Cerebellar nuclear complex (tissue), 1 donor: Measurements from ENCODE around the gene DUSP5.

Experiments
- DNase-seq, 2 experiments: peaks; one replicate each; lab custom pipeline; 2025; lab: John Stamatoyannopoulos, UW

DUSP5 gene

DNA sequence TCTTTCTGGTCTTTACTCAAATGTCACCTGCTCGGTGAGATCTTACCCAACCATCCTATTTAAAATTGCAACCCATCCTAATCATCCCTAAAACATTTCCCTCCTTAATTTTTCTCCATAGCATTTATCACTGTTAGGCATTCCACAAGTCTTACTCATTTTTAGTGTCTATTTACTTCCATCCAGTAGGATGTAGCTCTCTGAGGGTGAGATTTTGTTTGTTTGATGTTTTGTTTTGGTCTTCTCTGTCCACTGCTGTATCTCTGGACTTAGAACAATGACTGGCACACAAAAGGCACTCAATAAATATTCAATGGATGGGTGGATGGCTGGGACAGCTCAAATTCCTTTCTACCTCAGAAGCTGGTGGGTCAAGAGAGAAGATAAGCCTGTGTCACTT, 15.8 kb upstream of the DUSP5 start:
- no peak for DNase-seq

DNA sequence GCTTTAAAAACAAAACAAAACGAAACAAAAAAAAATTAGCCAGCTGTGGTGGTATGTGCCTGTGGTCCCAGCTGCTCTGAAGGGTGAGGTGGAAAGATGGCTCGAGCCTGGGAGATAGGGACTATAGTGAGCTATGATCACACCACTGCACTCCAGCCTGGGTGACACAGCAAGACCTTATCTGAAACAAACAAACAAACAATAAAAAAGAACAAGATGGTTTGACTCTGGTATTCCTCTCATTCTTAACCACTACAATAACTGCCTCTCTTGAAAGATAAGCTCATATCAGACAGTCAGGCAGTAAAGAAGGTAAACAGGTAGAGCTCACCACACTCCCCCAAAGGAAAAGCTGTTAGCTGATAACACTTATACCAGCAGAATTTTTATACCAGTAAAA, 14.1 kb upstream of the DUSP5 start:
- DNase-seq, result no peak

DNA sequence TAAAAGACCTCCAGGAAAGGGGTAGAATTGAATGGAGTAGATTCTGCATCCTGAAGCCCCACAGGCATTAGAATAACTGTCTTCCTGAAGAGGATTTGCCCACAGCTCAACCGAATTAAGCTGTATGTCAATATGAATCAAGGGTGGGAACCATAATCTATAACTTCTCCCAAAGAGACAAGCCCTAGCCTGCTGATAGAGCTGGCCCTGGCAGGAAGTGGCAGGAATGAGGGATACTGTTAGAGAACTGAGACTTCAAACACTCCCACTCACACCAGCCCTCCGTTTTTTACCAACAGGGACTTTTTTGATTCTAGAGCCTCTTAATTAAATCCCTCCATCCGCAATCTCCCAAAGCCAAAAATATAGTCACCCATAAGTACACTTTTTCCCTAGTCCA, 12.2 kb upstream of the DUSP5 start:
- no peak for DNase-seq

DNA sequence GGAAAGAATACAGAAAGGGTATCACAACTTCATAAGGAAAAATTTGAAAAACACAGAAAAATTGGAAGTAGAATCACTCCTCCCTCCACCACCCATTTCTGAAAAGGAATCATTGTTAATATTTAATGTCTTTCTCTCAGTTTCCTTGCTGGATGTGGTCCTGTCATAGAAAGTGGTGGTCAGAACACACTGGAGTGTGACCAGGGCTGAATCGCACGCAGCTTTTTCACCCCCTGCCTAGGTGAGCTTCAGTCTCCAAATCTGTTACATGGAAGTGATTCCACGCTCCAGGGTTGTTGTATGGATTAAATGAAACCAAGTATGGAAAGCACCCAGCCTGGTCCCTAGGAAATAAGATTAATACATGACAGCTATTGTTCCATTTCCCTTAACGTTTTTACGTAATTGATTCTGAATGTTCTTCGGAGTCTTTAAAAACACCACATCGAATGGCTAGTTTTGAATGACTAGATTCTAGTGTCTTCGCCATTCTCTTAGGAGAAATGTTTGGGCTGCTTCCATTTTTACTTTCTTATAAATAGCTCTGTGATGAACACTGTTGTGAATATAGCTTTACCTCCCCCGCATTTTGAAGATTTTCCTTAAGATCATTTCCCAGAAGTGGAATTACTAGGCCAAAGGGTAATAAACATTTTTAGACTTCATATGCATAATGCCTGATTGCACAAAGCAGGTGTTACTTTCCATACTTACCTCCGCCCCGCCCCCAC, 10.9 kb upstream of the DUSP5 start:
- DNase-seq, result no peak

DNA sequence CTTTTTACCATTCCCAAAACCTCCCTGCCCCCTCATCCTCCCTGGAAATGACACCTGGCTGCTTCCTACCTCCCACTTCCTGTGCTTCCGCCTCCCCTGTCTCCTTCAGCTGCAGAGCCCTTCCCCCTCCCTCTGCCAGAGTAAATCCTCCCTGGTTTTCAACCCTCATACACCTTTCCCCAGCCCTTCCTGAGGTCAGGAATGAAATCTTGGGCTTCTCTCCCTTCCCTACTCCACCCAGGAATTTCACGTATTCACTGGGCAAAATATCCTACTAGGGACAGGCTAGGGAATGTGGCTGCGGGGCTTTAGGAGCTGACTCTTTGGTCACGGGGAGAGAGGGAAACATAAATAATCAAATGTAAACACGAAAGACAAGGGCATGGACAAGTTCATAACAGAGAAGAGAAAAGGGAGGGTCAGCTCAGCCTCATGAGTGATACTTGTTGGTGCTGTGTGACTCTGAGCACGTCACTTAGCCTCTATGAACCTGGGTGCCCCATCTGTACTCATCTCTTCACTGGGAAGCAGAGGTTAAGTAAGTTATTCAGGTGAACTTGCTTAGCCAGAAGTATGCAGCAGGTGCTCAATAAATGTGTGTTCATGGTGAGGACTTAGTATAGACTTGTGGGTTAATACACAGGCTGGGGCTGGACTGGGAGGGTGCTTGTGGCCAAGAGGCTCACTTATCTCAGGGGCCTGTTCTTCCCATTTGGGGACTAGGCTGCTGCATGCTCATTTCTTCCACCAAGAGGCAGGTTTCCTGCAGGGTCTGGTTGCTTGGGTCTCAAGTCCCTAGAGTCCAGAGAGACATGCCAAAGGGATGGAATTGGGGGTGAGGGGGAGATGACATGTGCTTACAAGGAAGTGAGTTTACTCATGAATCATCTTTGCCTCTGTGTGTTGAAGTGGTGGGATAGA, 10.0 kb upstream of the DUSP5 start:
- no peak for DNase-seq

DNA sequence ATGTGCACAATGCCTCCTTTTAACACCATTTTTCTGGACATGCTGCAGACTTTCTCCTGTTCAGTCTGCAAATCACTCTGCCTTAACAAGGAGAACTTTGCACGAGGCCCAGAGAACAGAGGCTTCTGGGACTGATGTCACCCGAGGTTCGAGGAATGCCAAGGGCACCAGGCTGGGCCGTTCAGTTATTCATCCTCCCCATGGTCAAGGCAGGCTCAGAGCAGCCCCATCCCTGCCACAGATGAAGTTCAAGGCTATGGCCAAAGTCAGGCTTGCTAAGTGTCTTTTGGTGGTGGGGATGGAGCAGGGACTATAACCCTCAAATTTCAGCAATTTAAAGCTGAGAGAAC, 9.4 kb upstream of the DUSP5 start:
- DNase-seq, result no peak

DNA sequence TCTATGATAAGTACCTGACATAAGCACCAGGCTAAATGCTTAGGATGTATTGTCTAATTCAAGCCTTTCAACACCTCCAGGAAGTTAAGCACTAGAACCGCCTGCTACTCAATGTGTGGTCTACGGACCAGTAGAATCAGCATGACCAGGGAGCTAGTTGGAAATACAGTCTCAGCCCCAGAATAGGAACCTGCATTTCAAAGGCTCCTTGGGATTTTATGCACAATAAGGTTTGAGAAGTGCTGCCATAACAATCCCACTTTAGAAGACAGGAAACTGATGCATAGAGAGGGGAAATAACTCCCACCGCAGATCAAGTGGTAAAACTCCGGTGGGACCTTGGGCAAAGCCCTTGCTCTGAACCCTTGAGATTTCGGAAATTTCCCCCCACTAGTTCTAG, 8.8 kb upstream of the DUSP5 start:
- DNase-seq, result no peak

DNA sequence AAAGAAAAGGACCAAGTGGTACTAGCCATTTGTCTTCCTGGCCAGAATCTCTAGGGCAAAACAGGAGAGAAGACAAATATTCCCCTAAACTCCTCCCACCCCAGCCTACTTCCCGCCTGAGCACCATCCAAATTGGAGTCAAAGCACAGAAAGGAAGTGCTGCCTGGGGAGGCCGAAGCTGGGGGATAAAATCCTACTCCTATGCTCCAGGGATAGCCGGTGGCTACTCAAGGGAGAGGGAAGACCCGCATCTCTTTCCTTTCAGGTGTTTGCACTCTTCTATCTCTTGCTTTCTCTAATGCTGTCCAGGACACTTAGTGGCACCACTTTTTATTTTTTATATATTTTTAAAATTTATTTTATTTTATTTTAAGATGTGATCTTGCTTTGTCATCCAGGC, 7.1 kb upstream of the DUSP5 start:
- DNase-seq, result no peak

DNA sequence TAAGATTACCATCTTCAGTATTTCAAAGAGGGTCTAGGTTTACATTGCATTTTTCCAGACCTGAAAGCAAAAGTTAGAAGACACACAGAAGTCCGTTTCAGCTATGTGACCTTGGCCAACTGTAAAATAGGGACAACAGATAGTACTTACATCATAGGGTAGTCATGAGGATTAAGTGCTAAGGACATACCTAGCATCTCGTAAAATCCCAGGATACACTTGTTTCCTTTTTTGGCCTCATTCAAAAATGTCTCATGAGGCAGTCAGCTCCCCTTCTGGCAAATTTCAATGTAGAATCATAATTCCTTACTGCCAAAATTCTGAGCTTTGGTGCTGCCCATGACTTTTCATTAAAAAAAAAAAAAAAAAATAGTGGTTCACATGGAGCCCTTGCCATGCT, 6.4 kb upstream of the DUSP5 start:
- no peak for DNase-seq

DNA sequence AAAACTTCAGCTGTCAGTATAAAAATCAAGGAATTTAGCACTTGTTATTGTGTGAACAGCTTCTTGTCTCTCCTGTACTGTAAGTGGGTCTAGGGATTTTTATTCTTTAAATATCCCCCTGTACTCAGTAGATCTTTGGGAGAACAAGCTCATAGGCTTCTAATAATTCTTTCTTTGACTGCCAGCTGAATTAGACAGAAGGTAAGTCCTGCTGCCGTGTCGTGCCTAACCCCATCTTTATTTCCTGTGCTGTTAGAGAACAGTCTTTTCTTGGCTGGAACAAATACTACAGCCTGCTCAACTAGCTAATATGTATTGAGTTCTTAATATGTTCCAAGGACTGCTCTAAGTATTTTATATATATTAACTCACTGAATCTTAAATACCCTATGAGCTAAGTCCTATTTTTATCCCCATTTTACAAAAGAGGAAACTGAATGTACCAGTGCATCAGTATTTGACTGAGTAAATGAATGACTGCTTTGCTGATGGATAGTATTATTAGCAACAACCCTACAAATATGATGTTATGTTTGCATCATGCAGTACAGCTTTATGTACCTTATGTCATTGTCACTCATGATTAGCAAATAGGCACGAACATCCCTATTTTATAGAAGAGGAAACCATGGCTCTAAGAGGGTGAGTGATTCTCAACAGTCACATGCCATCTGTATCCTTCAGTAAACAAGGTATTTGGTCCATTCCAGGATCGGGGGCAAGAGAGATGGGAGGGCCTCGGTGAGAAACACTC, 5.5 kb upstream of the DUSP5 start:
- DNase-seq, result peak in 1 of 2 experiments; percentile 65

DNA sequence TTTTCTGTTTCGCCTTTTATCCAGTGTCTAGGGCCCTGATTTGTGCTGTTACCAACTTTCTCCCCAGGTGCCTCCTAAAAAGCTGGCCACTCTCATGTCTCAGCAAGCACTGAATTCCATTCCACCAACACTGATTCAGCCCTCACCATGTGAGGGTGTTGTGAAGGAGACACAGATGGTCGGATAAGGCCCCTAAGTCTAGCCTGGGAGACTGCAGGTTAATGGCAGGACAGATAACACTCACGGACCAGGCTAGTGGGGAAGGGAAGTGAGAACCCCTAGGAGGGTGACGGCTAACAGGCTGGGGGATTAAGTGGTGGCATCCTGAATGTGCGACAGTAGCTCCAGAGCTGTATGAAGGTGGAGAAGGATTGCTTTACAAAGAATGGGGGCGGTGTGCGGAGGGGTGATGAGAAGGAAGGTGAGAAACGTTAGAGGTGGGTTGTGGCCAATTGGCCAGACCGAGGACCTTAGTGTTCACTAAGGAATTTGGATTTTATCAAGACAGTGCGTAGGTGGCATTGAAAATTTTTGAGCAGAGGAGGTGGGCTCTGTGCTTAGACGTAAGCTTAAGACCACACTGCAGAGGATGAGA, 3.8 kb upstream of the DUSP5 start:
- no peak for DNase-seq

DNA sequence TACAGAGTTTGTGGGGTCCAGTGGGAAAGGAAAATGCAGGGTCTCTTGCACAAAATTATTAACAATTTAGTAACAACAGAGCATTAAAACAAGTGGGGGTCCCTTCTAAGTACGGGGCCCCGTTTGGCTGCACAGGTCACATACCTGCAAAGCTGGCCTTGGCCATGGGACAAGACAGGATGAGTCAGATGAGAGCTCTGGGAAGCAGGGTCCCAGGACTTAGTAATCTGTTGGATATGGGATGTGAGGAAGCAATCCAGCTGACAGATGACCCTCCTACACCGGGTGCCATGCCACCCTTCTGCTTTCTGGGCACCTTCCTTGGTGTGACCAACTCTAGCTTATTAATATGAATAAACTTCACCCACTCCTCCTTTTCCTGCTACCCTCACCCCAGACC, 3.2 kb upstream of the DUSP5 start:
- DNase-seq, result no peak

DNA sequence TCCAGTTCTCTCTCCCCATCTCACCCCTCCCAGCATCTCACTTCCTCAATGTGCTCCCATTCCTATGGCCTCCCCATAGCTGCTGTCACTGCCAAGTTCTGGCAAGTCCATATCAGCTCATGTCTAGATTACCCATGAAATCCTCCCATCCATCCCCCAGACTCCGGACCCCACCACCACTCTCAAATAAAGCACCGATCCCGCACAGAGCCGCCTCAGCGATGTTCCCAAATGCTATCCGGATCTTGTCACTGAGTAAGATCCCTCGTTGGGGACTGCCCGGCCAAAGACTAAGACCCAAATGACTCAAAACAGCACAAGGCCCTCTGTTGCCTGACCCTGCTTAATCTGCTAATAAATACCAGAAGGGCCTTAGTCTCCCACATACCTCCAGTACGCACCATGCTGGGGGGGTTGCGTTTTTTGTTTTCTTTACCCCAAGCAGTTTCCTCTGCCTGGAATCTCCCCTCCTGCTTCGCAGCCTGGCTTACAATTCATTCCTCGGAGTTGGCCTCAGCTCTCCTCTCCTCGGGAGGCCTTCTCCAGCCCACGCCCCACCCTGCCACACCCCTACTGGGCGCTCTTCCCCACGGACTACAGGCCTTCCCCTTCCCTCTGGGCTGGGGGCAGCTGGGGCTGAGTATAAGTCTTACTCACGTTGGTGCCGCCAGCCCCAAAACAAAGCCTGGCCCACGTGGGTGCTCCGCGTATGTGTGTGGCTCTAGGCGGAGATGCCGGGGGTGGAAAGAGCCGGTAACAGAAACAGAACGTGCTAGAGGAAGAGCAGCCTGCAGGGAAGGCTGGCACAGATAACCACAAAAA, 1.8 kb upstream of the DUSP5 start:
- DNase-seq, result peak in 1 of 2 experiments; percentile 73

DNA sequence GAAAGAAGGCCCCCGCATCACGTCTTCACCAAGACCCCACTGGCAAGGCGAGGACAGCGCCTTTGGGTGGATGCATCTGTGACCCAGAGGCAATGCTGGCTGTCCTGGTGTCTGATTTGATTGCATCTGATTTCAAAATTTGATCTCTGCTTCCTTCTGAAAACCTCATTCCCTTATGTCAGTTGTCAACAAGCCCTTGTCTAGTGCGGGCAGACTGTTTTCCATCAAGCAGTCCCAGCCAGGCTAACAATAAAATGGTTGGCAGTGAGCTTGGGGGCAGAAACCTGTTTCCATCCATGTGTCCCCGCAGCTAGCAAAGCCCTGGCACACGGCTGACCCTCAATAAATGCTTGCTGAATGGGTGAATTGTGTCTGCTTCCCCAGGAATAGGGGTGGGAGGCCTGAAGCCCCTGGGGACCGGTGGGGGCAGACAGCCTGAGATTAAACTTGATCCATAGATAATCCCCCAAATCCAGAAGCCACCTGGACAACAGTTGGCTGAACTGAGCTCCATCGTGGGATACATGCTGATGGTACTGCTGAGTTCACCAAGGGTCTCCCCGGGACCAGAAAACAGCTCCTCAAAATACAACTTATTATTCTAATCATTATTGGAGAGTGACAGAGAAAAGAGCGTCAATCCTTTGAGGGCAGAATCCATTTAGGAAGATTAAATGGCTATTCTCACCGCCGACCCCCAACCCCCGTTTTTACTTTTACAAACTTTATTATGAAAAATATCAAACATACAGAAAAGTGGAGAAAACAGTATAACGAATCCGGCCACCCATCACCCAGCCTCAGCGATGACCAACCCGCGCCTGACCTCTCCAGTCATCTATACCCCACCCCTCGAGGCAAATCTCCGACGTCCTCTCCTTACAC, 912 bp upstream of the DUSP5 start:
- peak in 1 of 2 experiments; percentile 73 for DNase-seq

DNA sequence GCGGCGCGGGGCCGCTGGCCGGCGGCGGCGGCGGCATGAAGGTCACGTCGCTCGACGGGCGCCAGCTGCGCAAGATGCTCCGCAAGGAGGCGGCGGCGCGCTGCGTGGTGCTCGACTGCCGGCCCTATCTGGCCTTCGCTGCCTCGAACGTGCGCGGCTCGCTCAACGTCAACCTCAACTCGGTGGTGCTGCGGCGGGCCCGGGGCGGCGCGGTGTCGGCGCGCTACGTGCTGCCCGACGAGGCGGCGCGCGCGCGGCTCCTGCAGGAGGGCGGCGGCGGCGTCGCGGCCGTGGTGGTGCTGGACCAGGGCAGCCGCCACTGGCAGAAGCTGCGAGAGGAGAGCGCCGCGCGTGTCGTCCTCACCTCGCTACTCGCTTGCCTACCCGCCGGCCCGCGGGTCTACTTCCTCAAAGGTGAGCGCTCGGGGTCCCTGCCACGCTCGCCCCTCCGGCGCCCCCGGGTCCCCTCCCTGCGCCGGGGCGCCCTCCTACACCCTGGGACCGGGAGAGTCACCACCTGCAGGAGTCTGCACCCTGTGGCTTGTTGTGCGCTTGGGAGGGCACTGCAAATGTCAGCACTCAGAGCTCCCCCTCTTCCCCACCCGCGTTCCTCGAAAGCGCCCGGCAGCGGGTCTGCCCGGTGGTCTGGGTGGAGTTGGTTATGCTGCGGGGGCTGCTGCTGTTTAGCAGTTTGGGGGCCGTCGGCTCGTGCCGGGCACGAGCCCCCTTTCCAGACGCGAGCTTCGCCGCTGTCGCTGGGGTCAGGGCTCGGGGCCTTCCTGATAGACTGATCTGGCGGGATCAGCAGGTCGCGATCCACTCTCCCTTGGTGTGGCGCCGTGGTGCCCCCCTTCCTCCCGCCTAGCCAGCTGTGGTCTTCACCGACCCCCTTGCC, 627 bp downstream of the DUSP5 start:
- DNase-seq, result no peak

DNA sequence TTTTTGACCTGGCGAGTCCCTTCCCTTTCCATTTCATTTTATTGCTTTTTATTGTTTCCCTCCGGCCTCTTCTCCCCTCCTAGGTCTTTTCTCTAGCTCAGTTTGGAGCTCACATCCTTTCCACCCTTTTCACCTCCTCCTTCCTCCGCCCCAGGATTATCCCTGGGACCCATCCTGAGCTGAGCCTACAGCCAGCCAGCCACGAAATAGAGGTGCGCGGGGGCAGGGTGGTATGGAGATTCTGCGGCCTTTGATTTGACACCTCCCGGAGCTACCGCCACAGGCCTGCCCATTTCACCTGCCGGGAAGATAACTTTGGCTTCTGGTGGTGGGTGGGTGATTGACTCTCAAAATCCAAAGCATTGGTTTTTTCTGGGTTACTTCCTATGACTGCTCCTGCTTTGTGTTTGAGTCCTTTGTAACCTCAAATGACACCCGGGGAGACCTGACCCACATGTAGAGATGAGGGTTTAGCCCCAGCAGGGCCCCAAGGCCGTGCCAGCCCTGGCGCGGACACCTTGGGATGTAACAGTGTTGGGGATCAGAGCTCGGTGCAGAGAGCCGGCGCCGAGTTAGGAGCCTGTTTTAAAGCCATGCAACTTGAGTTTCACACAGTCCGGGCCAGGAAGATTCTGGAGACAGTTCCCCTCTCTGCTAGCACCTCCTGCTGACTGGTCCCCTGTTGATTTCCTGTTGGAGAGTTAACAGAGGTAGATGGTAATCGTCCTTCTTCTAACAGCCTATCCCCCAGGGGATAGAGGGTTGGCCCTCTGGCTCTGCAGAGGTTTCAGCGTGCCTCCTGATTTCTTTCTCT, 1.5 kb downstream of the DUSP5 start:
- no peak for DNase-seq

DNA sequence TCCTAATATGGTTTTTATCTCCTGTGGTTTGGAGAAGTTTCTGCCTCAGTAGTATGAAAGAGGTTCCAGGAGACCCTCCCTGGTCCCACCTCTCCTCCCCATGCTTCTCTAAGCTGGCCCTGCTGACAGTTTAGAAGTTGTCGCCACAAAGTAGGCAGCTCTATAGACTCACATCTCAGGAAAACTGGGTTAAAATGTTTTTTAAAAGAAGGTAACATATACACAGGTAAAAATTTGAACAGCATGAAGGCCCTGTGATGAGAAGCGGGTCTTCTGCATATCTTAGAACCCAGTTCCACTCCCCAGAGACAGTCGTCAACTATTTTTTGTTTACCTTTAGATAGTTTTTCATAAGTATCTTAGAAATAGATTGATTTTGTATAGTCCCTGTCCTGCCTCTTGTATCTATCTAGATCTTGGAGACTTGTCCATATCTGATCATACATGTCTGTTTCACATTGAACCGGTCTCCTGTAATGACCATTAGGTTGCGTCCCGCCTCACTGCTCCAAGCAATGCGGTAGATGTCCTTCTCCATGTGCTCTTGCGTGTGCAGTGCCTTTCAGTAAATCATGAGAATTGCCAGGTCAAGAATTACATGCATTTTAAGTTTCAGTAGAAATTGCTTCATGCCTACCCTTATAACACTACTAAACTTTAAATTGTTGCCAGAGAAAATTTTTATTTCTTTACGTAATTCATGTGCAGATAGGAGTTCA, 2.2 kb downstream of the DUSP5 start:
- DNase-seq, result peak in 1 of 2 experiments; percentile 14

DNA sequence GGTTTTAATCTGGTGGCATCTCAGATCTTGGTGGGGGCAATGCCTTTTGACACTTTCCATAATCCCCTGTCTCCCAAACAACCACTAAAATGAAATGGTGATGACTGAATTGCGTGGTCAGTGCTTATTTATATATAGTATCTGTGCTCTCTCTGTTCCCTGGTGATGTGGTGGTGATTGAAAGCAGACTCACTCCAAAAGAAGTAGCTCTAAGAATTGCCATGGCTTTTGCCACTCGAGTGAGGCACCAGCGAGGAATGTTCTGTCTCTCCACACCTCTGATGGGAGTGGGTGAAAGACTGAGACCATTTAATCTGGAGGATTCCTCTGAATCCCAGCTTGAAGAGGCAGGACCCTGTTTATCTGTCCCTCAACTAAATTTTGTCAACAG, 2.8 kb downstream of the DUSP5 start:
- no peak for DNase-seq
